Inflammatory macrophage treated with lipopolysaccharide for 4 hours (primary cell): ENCODE measurements around the gene KRIT1.

ENCODE experiments used
- DNase-seq: peaks from one replicate; pipeline ENCODE4 v3.0.0-alpha.2; 2020

The KRIT1 gene

DNA sequence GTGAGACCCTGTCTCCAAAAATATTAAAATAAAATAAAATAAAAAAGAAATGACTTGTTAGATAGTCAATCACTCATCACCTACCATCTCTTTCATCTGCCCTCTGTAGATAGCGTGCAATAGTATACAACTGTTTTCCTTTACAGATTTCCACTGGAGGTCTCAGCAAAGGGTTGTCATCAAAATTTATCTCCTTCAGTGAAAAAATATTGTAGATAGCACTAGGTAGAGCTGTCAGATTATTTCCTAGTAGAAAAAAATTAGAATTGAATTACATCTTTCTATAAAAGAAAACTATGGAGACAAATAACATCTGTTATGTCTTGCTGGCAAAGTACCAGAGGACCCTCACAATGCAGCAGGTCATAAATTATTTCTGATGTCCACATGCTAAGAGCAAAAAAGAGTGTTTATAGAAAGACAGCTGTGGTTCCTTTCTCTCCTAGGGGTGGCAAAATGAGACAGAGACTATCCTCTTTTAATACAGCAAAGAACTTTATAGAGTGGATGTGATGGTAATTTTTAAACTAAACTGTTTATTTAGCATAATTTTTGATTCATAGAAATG lies 95.2 kb downstream of the KRIT1 start:
- DNase-seq = no peak

DNA sequence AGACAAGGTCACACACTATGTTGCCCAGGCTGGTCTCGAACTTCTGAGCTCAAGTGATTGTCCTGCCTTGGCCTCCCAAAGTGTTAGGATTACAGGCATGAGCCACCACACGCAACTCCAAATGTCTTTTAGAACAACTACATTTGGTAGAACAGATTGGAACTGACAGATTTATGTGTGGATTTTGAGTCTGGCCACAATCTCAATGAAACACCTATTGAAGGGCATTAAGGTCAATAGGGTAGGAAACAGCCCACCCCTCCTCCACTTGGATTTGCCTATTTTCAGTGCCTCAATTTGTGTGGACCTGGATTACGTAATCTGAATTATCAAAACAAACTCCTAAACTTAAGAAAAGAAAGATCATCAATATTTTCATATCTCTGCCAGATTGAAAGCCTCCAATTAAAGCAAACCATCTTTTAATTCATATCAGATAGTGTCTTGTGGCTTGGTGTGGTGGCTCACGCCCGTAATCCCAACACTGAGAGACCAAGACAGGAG lies 95.9 kb downstream of the KRIT1 start:
- no peak for DNase-seq
